C4-2B (cell line): ENCODE results near the gene MAP2.

Experiments used
- CTCF ChIP-seq: fragments of 450-650 bp; conservative IDR thresholded peaks from 2 replicates; pipeline ENCODE4 v1.5.1; 2017; ENCODE audit warnings: mild to moderate bottlenecking
- ZFX ChIP-seq: fragments of 450-650 bp; IDR thresholded peaks from 2 replicates; pipeline ENCODE4 v1.6.1; 2017

GRCh38 chr2:209602259-209602658, 178.4 kb downstream of the MAP2 start:
- TF ChIP-seq CTCF = no peak
- no peak for TF ChIP-seq ZFX
